NB4 (cell line): Measurements from ENCODE around the gene ORM1.
A peak's percentile ranks its signal among the peaks of the same experiment; 100 is the strongest.

ENCODE experiments used
- DNase-seq: peaks from one replicate; pipeline ENCODE4 v3.0.0; 2010; ENCODE audit warnings: low read depth
- H3K4me3 ChIP-seq: one replicate; pipeline ENCODE4 v1.5.1; 2011; ENCODE audit warnings: mild to moderate bottlenecking, low read depth, low read length, moderate library complexity
- CTCF ChIP-seq: IDR thresholded peaks from one replicate; pipeline ENCODE4 v1.5.1; 2012; ENCODE audit warnings: low read depth, low read length
- MAX ChIP-seq: IDR thresholded peaks from 2 replicates; pipeline ENCODE4 v1.6.1; 2011; ENCODE audit warnings: low read depth, low read length
- MYC ChIP-seq: IDR thresholded peaks from 2 replicates; pipeline ENCODE4 v1.6.1; 2011; ENCODE audit warnings: low read depth, low read length
- POLR2A ChIP-seq: IDR thresholded peaks from 2 replicates; pipeline ENCODE4 v1.6.1; 2011; ENCODE audit warnings: mild to moderate bottlenecking; ENCODE audit not compliant: insufficient read length; ENCODE audit errors: extremely low read depth

The ORM1 gene

GRCh38 chr9:114303571-114303970, 19.3 kb upstream of the ORM1 start:
- DNase-seq, result no peak
- H3K4me3 ChIP-seq, result no peak overlapping the region
- TF ChIP-seq MAX (no peak), MYC (no peak), CTCF (no peak), POLR2A (no peak)

- no peak for TF ChIP-seq CTCF
- no peak for TF ChIP-seq MYC
- TF ChIP-seq MAX, result no peak
- TF ChIP-seq POLR2A, result no peak
- peak; percentile 65 for DNase-seq
Observed at GRCh38 chr9:114303977-114304376, 18.9 kb upstream of the ORM1 start.

GRCh38 chr9:114304416-114305188, 18.3 kb upstream of the ORM1 start:
- no peak overlapping the region for H3K4me3 ChIP-seq
- no peak for DNase-seq
- TF ChIP-seq CTCF (no peak), MAX (no peak), POLR2A (no peak), MYC (no peak)

More at GRCh38 chr9:114303977-114304376, 18.9 kb upstream of the ORM1 start:
- no peak overlapping the region for H3K4me3 ChIP-seq

- DNase-seq, result no peak
- H3K4me3 ChIP-seq, result no peak overlapping the region
- no peak for TF ChIP-seq POLR2A
- TF ChIP-seq MYC, result no peak
- TF ChIP-seq MAX, result no peak
- no peak for TF ChIP-seq CTCF
Observed at GRCh38 chr9:114307899-114308267, 15.0 kb upstream of the ORM1 start.

- DNase-seq, result no peak
- TF ChIP-seq MAX (no peak), CTCF (no peak), POLR2A (no peak), MYC (no peak)
- H3K4me3 ChIP-seq, result no peak overlapping the region
Observed at GRCh38 chr9:114308361-114308950, 14.4 kb upstream of the ORM1 start.
